LNCaP clone FGC (cell line): ENCODE measurements around the gene ZNF3.

Experiments
- DNase-seq: peaks from one replicate; pipeline ENCODE4 v3.0.0-alpha.2; 2011; ENCODE audit warnings: low read depth
- H3K4me3 ChIP-seq: 2 replicates; pipeline ENCODE4 v1.5.1; 2011; ENCODE audit warnings: mild to moderate bottlenecking, low read depth, low read length, control low read depth
- CTCF ChIP-seq: IDR thresholded peaks from 2 replicates; pipeline ENCODE4 v1.5.1; 2012; ENCODE audit warnings: mild to moderate bottlenecking; ENCODE audit not compliant: control insufficient read depth, insufficient read depth; ENCODE audit errors: extremely low read depth

Gene ZNF3

GRCh38 chr7:100065452-100066186, 15.9 kb downstream of the ZNF3 start:
- no peak for TF ChIP-seq CTCF
- DNase-seq = no peak
- H3K4me3 ChIP-seq = no peak overlapping the region

GRCh38 chr7:100064162-100064561, 17.4 kb downstream of the ZNF3 start:
- TF ChIP-seq CTCF = no peak
- DNase-seq = no peak
- no peak overlapping the region for H3K4me3 ChIP-seq

GRCh38 chr7:100063376-100063775, 18.1 kb downstream of the ZNF3 start:
- no peak overlapping the region for H3K4me3 ChIP-seq
- no peak for TF ChIP-seq CTCF
- no peak for DNase-seq

GRCh38 chr7:100061518-100062193, 19.9 kb downstream of the ZNF3 start:
- TF ChIP-seq CTCF = no peak
- H3K4me3 ChIP-seq = no peak overlapping the region
- no peak for DNase-seq

- no peak for TF ChIP-seq CTCF
- H3K4me3 ChIP-seq = no peak overlapping the region
- DNase-seq = no peak
Observed at GRCh38 chr7:100059251-100059739, 22.2 kb downstream of the ZNF3 start.

- H3K4me3 ChIP-seq = no peak overlapping the region
- no peak for TF ChIP-seq CTCF
- no peak for DNase-seq
Observed at GRCh38 chr7:100057006-100057405, 24.5 kb downstream of the ZNF3 start.

GRCh38 chr7:100053215-100053614, 28.3 kb downstream of the ZNF3 start:
- DNase-seq = peak; percentile 59
- H3K4me3 ChIP-seq = no peak overlapping the region

More at GRCh38 chr7:100053215-100053614, 28.3 kb downstream of the ZNF3 start:
- peak; percentile 43 for TF ChIP-seq CTCF
